AG08396 (cell line): ENCODE measurements around the gene TMEM200B.
"Not testable (repeated sequence)": the region's sequence is repeated elsewhere in the genome, so short reads cannot be mapped to it uniquely, and the experiment has no call there.

Experiments used
- DNase-seq: peaks from one replicate; pipeline ENCODE4 v3.0.0; 2012; ENCODE audit warnings: low spot score, mixed read lengths

TMEM200B gene

GRCh38 chr1:29133861-29134694 is 10.4 kb upstream of the TMEM200B start:
- DNase-seq: no peak

- not testable (repeated sequence) for DNase-seq
These were observed 7.4 kb upstream of the TMEM200B start for GRCh38 chr1:29131056-29131455.

- DNase-seq: no peak
These were observed 6.2 kb upstream of the TMEM200B start for GRCh38 chr1:29129916-29130315.

GRCh38 chr1:29128739-29129138 is 5.0 kb upstream of the TMEM200B start:
- no peak for DNase-seq

DNA sequence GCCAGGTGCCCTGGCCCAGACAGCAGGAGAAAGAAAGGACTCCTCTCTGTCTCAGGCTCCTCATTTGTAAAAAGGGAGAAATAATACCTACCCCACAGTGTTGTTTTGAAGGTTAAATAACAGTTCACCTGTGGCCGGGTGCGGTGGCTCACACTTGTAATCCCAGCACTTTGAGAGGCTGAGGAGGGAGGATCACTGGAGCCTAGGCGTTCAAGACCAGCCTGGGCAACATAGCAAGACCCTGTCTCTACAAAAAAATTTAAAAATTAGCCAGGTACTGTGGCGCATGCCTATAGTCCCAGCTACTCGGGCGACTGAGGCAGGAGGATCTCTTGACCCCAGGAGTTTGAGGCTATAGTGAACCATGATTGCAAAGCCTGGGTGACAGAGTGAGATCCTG is 2.5 kb upstream of the TMEM200B start:
- no peak for DNase-seq

DNA sequence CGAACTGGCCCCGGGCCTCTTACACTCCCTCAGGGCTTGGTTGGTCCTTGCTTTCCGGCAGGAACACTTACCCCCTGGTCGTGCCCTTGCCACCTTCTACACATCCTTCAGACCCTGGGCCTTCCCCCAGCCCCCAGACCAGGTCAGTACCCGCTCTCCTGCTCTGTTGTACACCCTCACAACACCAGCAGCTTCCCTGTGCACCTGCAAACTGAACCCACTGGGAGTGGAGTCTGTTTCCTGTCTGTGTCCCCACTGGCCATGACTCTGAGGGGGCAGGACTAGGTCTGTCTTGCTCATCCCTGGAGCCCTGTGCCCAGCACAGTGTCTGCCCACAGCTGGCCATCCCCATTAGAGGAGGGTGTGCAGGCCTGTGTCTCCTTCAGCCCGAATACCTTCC is 2.1 kb upstream of the TMEM200B start:
- no peak for DNase-seq

- no peak for DNase-seq
These were observed 1.5 kb upstream of the TMEM200B start for GRCh38 chr1:29125237-29125641.

- peak; percentile 97 for DNase-seq
These were observed 898 bp upstream of the TMEM200B start for GRCh38 chr1:29124366-29125236.

- peak; percentile 61 for DNase-seq
These were observed 433 bp downstream of the TMEM200B start for GRCh38 chr1:29123053-29123886.

DNA sequence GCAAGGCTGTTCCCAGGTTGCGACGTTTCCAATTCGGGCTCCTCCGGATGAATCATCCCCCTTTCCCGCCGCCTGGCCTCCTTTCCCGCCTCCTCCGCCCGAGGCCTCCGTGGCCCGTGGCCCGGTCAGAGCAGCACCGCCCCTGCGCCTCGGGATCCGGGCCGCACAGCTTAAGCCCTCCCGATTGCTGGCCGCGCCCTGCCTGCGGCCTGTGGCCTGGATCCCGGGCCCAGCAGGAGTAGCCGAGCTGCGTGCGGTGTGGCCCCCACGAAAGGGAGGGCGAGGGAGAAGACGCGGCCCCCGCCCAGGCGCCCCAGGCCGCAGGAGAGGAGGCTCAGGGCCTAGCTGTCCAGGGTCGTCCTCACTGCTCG is 1.0 kb downstream of the TMEM200B start:
- DNase-seq: peak; percentile 91

DNA sequence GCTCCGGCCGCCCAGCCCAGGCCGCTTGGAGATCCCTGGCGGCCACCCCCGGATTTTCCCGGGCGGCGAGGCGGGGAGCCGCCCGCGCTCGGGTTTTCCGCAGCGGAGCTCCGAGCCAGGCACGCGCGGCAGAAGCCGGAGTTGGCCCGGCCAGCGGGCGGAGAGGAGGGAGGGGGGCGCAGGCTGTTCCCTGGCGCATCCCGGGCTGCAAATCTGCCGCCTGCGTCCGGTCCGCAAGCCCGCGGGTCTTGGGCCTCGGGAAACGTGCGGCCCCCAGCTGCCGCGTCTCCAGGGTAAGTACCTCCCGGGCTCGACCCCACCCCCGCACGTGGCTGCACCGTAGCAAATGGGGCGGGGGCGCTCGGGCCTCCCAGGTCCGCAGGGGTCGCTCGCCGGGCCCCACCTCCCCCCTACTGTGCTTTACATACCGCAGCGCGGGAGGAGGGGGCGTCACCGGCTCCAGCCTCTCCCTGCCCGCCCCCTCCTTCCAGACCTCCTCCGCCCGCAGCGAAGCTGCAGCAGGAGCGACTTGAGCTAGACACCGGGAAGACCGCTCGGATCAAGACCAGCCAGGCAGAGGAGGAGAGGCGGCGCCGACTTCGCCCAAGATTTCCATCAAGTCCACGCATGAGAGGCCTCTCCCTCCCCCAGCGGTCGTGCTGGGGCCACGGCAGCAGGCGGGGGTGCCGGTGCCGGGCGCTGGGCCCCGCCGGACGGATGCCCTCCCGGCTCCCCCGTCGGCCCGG is 1.6 kb downstream of the TMEM200B start:
- DNase-seq: peak; percentile 58

DNA sequence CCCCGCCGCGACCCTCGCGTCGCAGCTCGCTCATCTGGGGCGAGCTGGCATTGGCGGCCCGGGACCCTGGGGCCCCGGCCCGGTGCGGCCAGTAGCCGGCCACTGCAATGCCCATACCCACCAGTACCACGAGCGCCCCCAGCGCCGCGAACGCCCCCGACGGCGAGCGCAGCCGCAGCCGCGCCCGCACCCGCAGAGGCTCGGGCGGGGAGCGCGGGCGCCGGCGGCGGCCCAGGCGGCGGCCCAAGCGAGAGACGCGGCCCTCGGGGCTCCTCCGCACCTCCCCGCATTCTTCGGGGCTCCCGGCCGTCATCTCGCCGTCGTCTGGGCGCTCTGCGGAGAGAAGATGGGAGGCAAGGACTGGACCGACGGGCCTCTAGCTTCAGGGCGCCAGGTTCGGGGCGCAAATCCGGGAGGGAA is 2.2 kb downstream of the TMEM200B start:
- DNase-seq: no peak

- DNase-seq: no peak
These were observed 2.7 kb downstream of the TMEM200B start for GRCh38 chr1:29120947-29121485.

DNA sequence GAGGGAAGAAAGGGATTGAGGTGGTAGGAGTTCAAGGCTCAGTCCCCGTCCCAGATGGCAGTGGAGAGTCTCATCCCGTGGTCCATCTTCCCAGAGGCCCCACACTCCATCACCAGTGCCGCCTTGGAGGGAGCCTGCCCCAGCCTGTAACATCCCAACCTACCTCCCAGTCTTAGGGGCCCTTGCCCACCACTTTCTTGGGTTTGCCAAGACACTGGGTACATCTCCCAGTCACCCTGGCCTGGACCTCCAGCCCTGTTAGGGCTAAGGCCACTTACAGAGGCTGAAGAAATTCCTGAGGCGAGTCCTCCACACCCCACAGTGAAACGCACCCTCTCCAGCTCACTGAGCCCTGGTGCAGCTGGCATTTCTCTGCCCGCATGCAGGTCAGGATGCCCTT is 3.3 kb downstream of the TMEM200B start:
- DNase-seq: no peak

- DNase-seq: no peak
These were observed 4.4 kb downstream of the TMEM200B start for GRCh38 chr1:29119121-29119929.

DNA sequence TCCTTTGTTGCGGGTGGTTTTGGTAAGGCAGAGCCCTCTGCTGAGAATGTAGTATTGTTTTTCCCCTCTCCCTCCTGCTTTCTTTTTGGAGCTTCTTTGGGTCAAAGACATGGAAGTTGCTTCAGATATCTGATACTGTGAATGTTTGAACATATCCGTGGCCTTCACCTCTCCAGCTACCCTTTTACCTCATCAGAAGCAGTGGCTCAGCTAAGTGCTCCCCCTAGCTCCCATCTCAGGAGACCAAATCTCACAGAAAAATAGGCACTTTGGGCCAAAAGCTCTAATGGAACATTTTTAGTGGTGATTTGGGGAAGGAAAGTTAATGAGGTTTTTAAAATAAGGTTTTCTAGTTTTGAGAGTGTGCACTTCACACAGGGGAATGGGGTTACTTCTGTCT is 6.3 kb downstream of the TMEM200B start:
- DNase-seq: no peak

- no peak for DNase-seq
These were observed 9.0 kb downstream of the TMEM200B start for GRCh38 chr1:29114654-29115053.

GRCh38 chr1:29113413-29114117 is 10.1 kb downstream of the TMEM200B start:
- DNase-seq: no peak

GRCh38 chr1:29112705-29113412 is 10.8 kb downstream of the TMEM200B start:
- DNase-seq: no peak
